Ramos (cell line): ENCODE results near the gene GTPBP6.
"Not testable (repeated sequence)": the region's sequence is repeated elsewhere in the genome, so short reads cannot be mapped to it uniquely, and the experiment has no call there.

Experiments used
- in situ Hi-C: fragments of 300-500 bp; cut with MboI; formaldehyde crosslinking; loops from one replicate; pipeline ENCODE4 v1.14.3; 2022; ENCODE audit warnings: low sequenced_read_pairs; ENCODE audit not compliant: unreplicated experiment

The GTPBP6 gene

GRCh38 chrX:320126-320783 lies 1.7 kb upstream of the GTPBP6 start:
- in situ Hi-C loops: no loop called here

- in situ Hi-C loops: no loop called here
Measured at GRCh38 chrX:319579-320125, 1.1 kb upstream of the GTPBP6 start.

- in situ Hi-C loops: no loop called here
Measured at GRCh38 chrX:318068-318738, 393 bp downstream of the GTPBP6 start.

GRCh38 chrX:317424-318067 lies 1.1 kb downstream of the GTPBP6 start:
- in situ Hi-C loops: no loop called here

- in situ Hi-C loops: no loop called here
Measured at GRCh38 chrX:316351-317325, 2.0 kb downstream of the GTPBP6 start.

- in situ Hi-C loops: no loop called here
Measured at GRCh38 chrX:314781-315595, 3.6 kb downstream of the GTPBP6 start.

- in situ Hi-C loops: no loop called here
Measured at GRCh38 chrX:314049-314448, 4.5 kb downstream of the GTPBP6 start.

- in situ Hi-C loops: no loop called here
Measured at GRCh38 chrX:313546-313945, 5.0 kb downstream of the GTPBP6 start.

- in situ Hi-C loops: no loop called here
Measured at GRCh38 chrX:312621-313331, 5.8 kb downstream of the GTPBP6 start.

GRCh38 chrX:311156-312129 lies 7.2 kb downstream of the GTPBP6 start:
- in situ Hi-C loops: no loop called here

- in situ Hi-C loops: no loop called here
Measured at GRCh38 chrX:310621-311155, 7.9 kb downstream of the GTPBP6 start.

- in situ Hi-C loops: no loop called here
Measured at GRCh38 chrX:308821-309520, 9.6 kb downstream of the GTPBP6 start.

- in situ Hi-C loops: no loop called here
Measured at GRCh38 chrX:307261-308111, 11.1 kb downstream of the GTPBP6 start.

GRCh38 chrX:306614-307251 lies 11.9 kb downstream of the GTPBP6 start:
- in situ Hi-C loops: not testable (repeated sequence)
